ENCODE data around the gene LPXN. TPM values are rescaled to one million over a fixed set of nuclear protein-coding genes. Genes with fewer than 3 reads are reported as not detected.
A peak's percentile ranks its signal among the peaks of the same experiment; 100 is the strongest.

The LPXN gene
- polyA plus RNA-seq, 2 of the 4 experiments (the other 2 are of a cell fraction): 2.5 to 6.6 TPM

- CTCF ChIA-PET: interaction anchor here (0.9 to 1.7 kb wide), 2 partner anchors 37 to 686 kb away, joined by 3 to 6 read pairs; no protein-coding TSS in a partner anchor
- peak overlapping the region; percentile 63 to 66; a peak in 4 of 6 replicates for H3K27ac ChIP-seq
- TF ChIP-seq RFX5 (IDR thresholded peaks at IDR 0.05) (no peak), RARB (CRISPR knock-in tag; IDR thresholded peaks at IDR 0.05) (no peak)
- peak overlapping the region; percentile 76 for H3K4me2 ChIP-seq
- no peak for DNase-seq (ENCODE audit: low read depth in 1 of 2, low spot score in 1 of 2)
- FAIRE-seq: no peak
- POLR2A ChIA-PET: no interaction called here
- ATAC-seq: no peak
- WGBS (ENCODE audit: missing lambda C conversion rate): 23% methylated on average over 2 of the region's 2 CpGs
- peaks cover 26% of the 10 kb centered on the region for H3K4me1 ChIP-seq
- no peaks in the 10 kb centered on the region for H3K9me3 ChIP-seq
- H3K4me3 ChIP-seq: no peak overlapping the region
Measured at GRCh38 chr11:58560842-58561241, 14.8 kb downstream of the LPXN start.

DNA sequence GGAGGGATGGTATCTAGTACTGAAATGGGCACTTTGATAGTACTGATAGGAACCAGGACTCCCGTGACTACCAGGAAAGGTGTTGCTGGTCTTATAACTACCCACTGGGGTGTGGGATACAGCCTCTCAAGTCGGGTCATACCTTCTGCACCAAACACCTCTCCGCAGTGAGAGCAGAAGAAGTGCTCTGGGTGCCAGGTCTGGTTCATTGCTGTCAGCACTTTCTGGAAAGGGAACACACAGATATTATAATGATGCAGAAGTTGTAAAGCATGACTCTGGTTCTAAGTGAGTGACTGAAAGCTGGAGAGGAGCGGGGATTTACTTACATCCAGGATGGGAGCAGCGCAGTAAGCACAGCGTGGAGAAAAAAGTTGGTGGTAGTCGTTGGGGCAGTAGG, 26.0 kb downstream of the LPXN start:
- WGBS (ENCODE audit: missing lambda C conversion rate): 82% methylated on average over 7 of the region's 7 CpGs
- ATAC-seq: no peak
- Histone ChIP-seq H3K9me3 (no peaks in the 10 kb centered on the region), H3K4me3 (no peak overlapping the region), H3K4me1 (no peaks in the 10 kb centered on the region), H3K27ac (no peak overlapping the region), H3K4me2 (no peak overlapping the region)
- ChIA-PET POLR2A (no interaction called here), CTCF (no interaction called here)
- TF ChIP-seq CHD2 (IDR thresholded peaks at IDR 0.05; ENCODE audit: low read length, partially characterized antibody) (no peak), PBX3 (IDR thresholded peaks at IDR 0.05) (no peak), CHD4 (IDR thresholded peaks at IDR 0.05; ENCODE audit: borderline replicate concordance) (no peak), PHF8 (IDR thresholded peaks at IDR 0.05; ENCODE audit: borderline replicate concordance, low read depth) (no peak), JUNB (IDR thresholded peaks at IDR 0.05) (no peak), ESRRA (IDR thresholded peaks at IDR 0.05; ENCODE audit: borderline replicate concordance, low read length) (no peak), KDM1A (IDR thresholded peaks at IDR 0.05; ENCODE audit: low read depth) (no peak), RARB (CRISPR knock-in tag; IDR thresholded peaks at IDR 0.05) (no peak), REST (IDR thresholded peaks at IDR 0.05) (no peak), EP300 (IDR thresholded peaks at IDR 0.05) (no peak), BHLHE40 (IDR thresholded peaks at IDR 0.05; ENCODE audit: low read depth, low read length) (no peak), CEBPB (IDR thresholded peaks at IDR 0.05) (no peak), RCOR1 (IDR thresholded peaks at IDR 0.05; ENCODE audit: low read depth, low read length) (no peak), MYC (IDR thresholded peaks at IDR 0.05; ENCODE audit: borderline replicate concordance, low read length) (no peak), SREBF2 (IDR thresholded peaks at IDR 0.05) (no peak)
- TF ChIP-seq, protein P1, sequence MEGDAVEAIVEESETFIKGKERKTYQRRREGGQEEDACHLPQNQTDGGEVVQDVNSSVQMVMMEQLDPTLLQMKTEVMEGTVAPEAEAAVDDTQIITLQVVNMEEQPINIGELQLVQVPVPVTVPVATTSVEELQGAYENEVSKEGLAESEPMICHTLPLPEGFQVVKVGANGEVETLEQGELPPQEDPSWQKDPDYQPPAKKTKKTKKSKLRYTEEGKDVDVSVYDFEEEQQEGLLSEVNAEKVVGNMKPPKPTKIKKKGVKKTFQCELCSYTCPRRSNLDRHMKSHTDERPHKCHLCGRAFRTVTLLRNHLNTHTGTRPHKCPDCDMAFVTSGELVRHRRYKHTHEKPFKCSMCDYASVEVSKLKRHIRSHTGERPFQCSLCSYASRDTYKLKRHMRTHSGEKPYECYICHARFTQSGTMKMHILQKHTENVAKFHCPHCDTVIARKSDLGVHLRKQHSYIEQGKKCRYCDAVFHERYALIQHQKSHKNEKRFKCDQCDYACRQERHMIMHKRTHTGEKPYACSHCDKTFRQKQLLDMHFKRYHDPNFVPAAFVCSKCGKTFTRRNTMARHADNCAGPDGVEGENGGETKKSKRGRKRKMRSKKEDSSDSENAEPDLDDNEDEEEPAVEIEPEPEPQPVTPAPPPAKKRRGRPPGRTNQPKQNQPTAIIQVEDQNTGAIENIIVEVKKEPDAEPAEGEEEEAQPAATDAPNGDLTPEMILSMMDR (IDR thresholded peaks at IDR 0.05): no peak
- TF ChIP-seq, protein P2, sequence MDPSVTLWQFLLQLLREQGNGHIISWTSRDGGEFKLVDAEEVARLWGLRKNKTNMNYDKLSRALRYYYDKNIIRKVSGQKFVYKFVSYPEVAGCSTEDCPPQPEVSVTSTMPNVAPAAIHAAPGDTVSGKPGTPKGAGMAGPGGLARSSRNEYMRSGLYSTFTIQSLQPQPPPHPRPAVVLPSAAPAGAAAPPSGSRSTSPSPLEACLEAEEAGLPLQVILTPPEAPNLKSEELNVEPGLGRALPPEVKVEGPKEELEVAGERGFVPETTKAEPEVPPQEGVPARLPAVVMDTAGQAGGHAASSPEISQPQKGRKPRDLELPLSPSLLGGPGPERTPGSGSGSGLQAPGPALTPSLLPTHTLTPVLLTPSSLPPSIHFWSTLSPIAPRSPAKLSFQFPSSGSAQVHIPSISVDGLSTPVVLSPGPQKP (IDR thresholded peaks at IDR 0.05; ENCODE audit: low read depth, low read length): no peak
- TF ChIP-seq, protein P3, sequence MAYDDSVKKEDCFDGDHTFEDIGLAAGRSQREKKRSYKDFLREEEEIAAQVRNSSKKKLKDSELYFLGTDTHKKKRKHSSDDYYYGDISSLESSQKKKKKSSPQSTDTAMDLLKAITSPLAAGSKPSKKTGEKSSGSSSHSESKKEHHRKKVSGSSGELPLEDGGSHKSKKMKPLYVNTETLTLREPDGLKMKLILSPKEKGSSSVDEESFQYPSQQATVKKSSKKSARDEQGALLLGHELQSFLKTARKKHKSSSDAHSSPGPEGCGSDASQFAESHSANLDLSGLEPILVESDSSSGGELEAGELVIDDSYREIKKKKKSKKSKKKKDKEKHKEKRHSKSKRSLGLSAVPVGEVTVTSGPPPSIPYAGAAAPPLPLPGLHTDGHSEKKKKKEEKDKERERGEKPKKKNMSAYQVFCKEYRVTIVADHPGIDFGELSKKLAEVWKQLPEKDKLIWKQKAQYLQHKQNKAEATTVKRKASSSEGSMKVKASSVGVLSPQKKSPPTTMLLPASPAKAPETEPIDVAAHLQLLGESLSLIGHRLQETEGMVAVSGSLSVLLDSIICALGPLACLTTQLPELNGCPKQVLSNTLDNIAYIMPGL (CRISPR knock-in tag; IDR thresholded peaks at IDR 0.05; ENCODE audit: borderline replicate concordance): no peak
- no peak for DNase-seq (ENCODE audit: low read depth in 1 of 2, low spot score in 1 of 2)
- no peak for FAIRE-seq

Measured in A549 (cell line).